Activated CD8-positive, alpha-beta memory T cell treated with anti-CD3 and anti-CD28 coated beads for 4 hours (primary cell): Measurements from ENCODE around the gene OASL.
"Not testable (repeated sequence)": the region's sequence is repeated elsewhere in the genome, so short reads cannot be mapped to it uniquely, and the experiment has no call there.

Experiments
- DNase-seq, 2 donors: peaks; one replicate each; pipeline ENCODE4 v3.0.0-alpha.2; 2020; ENCODE audit warnings: low read depth in 2 of 2

OASL gene, protein sequence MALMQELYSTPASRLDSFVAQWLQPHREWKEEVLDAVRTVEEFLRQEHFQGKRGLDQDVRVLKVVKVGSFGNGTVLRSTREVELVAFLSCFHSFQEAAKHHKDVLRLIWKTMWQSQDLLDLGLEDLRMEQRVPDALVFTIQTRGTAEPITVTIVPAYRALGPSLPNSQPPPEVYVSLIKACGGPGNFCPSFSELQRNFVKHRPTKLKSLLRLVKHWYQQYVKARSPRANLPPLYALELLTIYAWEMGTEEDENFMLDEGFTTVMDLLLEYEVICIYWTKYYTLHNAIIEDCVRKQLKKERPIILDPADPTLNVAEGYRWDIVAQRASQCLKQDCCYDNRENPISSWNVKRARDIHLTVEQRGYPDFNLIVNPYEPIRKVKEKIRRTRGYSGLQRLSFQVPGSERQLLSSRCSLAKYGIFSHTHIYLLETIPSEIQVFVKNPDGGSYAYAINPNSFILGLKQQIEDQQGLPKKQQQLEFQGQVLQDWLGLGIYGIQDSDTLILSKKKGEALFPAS

DNA sequence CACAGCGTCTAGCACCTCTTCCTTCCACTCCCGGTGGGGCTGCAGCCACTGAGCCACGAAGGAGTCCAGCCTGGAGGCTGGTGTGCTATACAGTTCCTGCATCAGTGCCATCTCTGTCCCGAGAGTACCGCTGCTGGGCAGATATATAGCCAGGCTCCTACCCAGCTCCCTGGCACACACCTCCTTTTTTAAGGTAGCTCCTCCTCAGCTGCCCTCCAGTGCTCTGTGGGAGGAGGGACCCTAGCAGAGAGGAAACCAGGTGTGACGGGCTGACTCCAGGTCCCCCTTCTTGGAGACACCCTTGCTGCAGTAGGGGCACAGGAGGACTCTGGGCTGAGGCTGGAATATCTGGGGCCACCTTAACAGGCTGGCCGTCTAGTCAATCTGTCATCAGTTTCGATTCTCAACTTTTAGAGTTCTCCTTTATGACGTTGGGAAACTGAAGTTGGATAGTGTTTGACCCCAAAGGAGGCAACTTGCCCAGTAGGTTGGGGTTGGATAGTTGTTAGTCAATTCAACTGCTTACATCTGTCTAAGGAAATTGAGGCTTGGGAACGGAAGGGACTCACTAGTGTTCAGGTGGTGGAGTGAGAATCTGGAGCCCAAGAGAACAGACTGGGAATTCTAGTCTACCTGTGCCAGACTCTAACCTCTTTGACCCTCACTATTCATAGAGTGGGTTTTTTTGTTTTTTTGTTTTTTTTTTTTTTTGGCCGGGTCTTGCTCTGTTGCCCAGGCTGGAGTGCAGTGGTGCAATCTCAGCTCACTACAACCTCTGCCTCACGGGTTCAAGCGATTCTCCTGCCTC is at the start of gene OASL:
TSS of gene OASL (minus strand) at position 386 of the 808 bp plus-strand sequence. CDS start at position 111, 275 bp downstream.
- DNase-seq, result peak; percentile 20 to 25

DNA sequence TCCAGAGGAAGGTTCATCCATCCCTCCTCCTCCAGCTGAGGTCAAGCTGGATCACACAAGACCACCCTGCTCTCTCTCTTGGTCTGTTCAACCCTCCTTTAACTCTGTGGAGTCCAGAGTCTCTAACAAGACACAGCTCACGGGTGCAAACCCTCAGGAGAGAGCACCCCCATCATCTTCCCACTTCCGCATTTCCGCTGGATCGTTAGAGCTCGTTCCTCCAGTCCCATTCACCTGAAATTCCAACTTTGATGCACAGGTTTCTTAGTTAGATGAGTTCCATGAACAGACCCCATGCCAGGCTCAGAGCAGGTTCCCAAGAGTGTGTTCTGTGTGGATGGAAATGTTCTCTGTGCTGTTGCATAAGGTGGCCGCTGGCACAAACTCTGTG is 49.1 kb upstream of the OASL start:
- DNase-seq, result no peak

DNA sequence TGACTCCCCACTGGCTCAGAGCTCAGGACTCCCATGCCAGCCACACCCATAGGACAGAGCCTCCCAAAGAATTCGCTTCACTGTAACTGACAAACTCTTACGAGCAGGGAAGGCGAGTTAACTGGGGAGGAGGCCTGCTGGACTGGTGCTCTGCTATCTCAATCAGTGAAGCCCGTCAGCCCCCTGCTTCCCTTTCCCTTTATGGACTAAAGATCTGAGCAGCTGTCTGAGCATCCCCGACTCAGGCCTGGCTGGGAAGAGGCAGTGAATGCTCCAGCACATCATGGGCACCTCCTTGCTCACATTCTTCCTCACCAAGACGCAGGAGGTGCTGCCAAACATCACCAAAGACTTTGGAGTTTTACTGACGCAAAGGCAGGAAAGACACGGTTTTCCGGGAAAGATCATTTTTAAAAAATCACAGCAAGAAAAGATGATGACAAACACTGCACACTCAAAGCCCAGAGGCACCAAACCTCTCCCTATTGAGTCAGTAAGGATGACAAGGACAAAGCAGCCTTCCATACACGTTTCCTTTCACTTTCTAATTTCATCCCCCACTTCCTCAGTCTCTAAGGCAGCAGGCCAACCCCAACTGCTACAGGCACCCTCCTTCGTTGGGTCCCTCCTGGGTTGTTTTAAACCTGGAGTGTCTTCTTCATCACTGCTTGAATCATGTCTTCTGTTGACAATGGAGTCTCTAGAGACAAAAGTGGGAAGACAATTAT is 48.6 kb upstream of the OASL start:
- DNase-seq, result no peak

DNA sequence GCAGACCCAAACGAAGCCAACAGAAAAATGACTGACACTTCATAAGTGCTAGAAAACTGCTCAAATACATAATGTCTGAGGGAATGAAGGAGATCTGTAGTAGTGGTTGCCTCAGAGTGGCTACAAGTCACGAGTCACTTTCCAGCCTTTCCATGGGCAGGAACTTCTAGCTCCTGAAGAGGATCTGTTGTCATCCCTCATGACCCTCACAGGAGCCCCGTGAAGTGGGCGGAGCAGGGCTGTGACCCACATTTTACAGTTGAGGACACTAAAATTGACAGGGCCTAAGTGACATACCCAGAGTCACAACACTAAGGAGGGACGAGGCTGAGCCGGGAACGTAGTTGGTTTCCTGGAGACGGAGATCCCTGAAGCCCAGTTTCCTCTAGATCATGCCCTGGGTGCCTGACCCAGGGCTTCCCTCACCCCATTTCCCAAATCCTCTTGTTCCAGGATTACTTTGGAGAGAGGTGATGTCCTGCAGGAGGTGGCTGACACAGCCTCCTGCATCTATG is 47.8 kb upstream of the OASL start:
- no peak for DNase-seq

DNA sequence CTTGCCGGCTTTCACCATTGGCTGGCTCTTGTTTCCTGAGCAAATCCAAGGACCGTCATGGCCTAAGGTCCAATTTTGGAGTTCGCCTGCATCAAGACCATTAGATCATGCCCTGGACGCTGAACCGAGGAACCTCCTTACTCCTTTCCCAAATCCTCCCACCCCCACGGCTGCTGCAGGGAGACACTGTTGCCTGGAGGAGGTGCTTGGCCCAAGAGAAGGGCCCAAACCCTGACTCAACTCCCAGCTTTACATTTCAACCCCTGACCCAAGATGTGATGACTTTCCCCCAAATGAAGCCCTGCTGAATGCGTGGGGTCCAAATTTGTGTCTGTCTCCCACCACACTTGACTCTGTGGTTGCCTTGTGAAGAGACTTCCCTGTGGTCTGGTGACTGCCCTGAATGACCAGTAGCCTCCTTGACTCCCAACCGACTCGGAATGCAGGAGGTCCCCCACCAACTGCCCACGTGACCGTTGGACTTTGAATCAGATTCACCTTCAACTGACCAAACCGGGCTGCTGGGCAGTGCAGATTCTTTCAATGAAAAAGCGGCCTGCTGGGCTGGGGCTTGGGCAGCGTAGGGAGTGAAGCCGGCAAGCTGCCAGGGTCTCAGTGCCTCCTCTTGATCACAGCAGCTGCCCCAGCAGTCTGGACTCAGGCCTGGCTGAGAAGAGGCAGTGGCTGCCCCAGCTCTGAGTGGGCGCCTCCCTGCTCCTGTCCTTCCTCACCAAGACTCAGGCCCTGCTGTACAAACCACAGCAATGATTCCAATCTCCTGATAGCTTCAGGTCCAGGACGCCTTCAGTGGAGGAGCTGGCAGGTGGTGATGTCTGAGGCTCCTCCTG is 46.7 kb upstream of the OASL start:
- DNase-seq, result no peak

DNA sequence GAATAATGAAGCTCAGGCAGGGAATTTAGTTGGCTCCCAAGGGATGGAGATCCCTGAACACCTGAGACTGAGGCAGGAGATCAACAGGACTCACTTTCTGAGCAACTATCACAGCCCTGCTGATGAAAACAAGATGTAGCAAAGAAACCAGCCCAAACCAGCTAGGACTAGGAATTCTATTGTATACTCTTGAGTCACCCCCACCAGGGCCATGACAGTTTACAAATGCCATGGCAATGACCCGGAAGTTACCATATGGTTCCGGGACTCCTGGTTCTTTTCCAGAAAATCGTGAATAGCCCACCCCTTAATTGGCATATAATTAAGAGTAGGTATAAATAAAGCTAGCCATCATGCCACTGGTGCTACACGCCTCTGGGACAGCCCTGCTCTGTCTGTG is 46.0 kb upstream of the OASL start:
- no peak for DNase-seq

DNA sequence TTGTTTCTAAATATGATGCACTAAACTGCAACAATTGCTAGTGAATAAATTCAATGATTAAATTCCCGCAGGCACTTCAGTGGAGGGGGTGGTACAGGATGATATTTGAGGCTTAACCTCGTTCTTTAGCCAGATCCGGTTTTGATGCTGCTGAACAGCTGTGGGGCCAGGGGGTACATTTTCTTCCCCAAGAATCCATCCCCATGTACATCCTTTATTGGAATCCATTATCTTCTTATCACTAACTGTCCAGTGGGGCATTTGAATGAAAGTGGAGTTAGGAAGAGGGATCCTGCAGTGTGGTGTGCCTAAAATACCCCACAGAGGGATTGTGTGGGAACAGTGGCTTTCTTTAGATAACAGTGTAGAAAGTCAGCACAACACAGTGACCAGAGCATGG is 45.2 kb upstream of the OASL start:
- no peak for DNase-seq

DNA sequence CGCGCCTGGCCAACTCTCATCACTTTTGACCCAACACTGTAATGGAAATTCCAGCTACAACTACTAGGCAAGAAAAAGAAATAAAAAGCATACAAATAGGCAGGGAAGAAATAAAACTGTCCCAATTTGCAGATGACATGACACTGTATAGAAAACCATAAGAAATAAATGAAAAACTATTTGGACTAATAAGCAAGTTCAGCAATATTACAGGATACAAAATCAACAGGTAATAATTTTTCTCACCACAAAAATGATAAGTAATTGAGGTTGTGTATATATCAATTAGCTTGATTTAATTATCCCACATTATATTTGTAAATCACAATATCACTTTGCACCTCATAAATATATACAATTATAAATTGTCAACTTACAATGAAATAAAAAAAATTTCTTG is 41.9 kb upstream of the OASL start:
- DNase-seq, result no peak

DNA sequence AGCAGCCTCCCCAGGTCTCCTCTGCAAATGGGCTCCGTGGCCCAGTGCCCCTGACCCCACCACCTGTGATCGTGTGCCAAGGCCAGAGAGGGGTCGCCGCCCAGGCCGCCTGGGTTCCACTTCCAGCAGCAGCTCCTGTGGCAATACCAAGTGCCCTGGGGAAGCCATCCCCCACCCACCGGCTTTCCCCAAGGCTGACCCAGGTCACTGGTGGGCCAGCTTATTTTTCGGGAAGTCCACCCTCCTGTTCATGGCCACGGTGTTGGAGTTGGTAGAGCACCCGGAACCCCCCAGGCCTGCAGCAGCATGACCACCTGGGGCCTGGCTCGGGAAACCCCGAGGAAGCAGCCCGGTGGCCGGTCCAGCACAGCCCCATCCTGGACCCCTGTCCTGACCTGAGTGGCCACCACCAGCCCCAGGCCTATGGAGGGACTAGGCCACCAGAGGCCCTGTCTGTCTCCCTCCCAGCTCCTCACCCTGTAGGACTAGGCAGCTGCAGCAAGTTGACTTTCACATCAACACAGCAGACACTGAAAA is 40.8 kb upstream of the OASL start:
- DNase-seq, result no peak

DNA sequence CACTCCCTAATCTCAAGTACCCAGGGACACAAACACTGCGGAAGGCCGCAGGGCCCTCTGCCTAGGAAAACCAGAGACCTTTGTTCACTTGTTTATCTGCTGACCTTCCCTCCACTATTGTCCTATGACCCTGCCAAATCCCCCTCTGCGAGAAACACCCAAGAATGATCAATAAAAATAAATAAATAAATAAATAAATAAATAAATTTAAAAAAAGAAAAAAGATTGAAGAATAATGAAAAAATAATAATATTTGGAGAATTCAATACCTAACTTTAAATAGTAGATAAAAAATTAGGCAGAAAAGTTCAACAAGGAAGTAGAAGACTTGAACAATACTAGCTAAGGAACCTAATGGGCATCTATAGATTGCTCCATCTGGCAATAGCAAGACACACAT is 38.4 kb upstream of the OASL start:
- DNase-seq, result not testable (repeated sequence)

DNA sequence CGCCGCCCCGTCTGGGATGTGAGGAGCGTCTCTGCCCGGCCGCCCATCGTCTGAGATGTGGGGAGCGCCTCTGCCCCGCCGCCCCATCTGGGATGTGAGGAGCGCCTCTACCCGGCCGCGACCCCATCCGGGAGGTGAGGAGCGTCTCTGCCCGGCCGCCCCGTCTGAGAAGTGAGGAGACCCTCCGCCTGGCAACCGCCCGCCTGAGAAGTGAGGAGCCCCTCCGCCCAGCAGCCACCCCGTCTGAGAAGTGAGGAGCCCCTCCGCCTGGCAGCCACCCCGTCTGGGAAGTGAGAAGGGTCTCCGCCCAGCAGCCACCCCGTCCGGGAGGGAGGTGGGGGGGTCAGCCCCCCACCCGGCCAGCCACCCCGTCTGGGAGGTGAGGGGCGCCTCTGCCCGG is 36.9 kb upstream of the OASL start:
- not testable (repeated sequence) for DNase-seq

DNA sequence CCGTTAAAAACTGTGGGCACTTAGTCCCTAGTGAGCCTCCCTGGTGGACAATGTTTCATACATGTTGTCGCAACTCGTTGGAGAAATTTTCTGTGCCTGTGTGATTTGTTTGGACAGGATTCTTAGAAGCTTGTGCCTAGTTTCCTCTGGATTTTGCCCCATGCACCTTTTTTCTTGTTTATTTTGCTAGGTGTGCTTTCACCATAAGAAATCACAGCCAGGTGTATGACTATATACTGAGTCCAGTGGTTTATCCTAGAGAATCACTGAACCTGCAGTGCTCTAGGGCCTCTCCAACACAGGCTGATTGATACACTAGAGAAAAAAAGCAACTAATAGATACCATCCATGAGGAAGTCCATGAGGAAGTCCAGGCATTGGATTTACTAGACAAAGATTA is 33.1 kb upstream of the OASL start:
- no peak for DNase-seq

DNA sequence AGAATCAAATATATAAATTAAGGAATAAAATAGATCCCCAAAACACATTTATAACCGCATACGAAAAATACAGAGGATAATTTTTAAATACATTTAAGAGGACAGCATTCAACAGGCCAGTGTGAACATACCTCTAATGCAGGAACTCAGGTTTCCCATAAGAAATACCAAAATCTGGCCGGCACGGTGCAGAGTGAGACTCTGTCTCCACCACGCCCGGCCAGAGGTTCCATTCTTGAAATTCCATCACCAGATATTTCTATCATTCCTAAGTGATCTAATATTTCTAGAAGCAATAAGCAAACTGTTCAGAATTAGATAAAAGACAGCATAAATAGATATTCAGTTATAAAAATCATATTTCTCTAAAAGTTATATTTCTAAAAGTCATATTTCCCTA is 30.2 kb upstream of the OASL start:
- DNase-seq, result no peak

DNA sequence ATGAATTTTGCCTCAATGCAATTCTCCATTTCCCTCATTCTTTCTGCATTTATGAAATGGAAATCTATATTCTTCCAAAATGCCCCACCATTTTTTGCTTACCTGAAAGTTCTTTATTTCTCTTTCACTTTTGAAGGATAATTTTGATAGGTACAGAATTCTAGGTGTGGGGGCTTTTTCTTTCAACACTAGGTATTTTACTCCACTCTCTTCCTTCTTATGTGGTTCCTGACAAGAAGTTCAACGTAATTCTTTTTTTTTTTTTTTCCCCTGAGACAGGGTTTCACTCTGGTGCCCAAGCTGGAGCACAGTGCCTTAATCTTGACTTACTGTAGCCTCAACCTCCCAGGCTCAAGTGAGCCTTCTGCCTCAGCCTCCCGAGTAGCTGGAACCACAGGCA is 26.3 kb upstream of the OASL start:
- DNase-seq, result no peak

DNA sequence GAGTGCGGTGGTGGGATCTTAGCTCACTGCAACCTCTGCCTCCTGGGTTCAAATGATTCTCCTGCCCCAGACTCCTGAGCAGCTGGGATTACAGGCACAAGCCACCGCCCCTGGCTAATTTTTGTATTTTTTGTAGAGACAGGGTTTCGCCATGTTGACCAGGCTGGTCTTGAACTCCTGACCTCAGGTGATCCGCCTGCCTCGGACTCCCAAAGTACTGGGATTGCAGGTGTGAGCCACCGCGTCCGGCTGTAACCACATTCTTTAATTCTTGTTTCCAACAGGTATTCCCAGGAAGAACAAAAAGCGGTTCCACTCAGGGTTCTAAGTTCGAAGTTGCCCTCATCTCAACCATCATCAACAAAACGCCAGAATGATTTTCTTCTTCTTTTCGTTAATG is 25.5 kb upstream of the OASL start:
- DNase-seq, result not testable (repeated sequence)

DNA sequence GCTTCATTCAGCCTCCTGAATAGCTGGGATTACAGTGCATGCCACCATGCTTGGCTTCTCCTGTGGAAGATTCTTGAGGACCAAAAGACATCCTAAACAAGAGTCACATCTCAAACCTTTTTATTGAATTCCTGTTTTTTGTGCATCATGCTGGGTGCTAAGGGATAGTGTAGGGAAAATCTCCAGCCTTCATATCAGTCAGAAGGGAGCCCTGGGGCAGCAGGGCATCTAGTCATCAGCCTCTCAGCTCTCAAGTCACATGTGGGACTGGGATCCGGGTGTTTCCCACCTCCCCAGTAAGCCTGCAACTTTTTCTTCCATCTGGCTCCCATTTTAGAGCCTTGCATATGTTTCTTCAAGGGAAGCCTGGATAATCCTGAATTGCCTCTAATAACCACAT is 25.1 kb upstream of the OASL start:
- DNase-seq, result no peak

DNA sequence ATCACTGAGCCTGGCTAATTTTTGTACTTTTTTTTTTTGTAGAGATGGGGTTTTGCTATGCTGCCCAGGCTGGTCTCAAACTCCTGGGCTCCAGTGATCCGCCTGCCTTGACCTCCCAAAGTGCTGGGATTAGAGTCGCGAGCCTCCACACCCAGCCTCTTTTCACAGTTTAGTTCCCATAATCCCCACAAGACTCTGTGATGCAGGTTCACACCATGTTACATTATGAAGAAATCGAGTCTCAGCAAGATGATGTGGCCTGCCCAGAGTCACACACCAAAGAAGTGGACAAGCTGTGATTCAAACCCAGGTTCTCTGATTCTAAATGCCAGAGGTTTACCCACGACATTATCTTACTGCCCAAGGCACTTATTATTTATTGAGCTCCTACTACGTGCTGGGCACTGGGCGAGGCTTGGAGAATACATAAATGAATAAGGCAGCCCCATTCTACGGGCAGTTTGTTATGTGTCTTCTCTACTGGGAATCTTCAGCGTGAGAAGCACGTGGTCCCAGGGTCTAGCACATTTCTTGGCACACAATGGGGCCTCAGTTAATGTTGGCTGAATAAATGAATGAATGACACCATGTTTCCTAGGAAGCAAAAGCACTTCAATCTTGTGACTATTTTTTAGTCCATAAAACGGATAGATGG is 23.5 kb upstream of the OASL start:
- no peak for DNase-seq

DNA sequence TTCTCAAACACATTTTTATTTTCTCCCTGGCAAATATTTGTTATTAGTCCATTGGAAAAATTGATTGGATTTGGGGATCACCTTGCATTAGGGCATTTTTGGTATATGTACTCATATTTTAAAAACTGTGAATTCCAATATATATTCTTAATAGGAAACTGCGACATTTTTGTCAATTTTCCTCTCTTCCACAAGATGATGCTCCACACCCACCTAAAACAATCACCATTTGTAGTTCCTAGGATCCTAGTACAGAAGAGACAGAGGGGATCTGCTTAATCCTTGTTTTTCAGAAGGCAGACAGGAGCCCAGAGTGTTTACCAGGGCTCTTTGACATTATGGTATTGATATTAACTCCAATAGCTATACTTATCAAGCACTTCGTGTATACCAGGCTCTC is 22.8 kb upstream of the OASL start:
- DNase-seq, result no peak

DNA sequence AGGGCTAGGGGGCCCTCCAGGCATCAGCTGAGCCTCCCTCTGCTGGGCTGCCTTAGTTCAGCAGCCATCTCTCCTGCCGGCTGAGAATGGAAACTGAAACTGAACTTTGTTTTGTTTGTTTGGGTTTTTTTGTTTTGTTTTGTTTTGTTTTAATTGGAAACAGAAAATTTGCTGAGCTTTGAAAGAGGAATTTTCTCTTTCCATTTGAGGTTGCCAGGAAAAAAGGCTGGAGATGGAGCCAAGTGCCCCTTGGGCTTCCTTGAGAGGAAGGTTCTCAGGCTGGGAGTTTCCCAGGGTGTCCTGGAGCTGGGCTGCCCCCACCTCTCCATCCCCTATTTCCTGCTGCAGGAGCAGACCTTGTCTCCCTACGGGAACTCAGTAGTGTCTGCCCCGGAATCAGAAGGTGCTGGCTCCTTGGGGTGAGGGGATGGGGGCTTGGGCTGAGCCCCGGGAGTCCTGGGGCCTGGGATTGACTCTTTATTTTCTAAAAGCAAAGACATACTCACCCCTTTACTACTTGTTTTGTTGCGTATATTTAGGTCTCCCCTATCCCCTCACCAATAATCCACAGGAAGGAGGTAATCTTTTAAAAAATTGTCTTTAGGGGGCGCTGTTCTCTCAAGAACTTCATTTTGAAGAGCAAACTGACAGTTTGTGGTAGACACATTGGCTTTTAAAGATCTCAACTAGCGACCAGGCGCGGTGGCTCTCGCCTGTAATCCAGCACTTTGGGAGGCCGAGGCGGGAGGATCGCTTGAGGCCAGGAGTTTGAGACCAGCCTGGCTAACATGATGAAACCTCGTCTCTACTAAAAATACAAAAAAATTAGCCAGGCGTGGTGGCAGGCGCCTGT is 21.3 kb upstream of the OASL start:
- DNase-seq, result peak; percentile 21 to 28
